PC-3 (cell line): ENCODE data around the gene KIAA1217.

ENCODE experiments used
- EZH2 ChIP-seq: fragments of 300-600 bp; sonication (generic); IDR thresholded peaks from one replicate; pipeline ENCODE4 v1.6.1; 2017; ENCODE audit warnings: antibody characterized with exemption, mild to moderate bottlenecking, low read length; ENCODE audit not compliant: unreplicated experiment
- TF ChIP-seq, protein P1 (sequence below): fragments of 300-600 bp; sonication (generic); conservative IDR thresholded peaks from 2 replicates; pipeline ENCODE4 v1.5.1; 2017; ENCODE audit warnings: antibody characterized with exemption, low read depth, mild to moderate bottlenecking, low read length

DNA sequence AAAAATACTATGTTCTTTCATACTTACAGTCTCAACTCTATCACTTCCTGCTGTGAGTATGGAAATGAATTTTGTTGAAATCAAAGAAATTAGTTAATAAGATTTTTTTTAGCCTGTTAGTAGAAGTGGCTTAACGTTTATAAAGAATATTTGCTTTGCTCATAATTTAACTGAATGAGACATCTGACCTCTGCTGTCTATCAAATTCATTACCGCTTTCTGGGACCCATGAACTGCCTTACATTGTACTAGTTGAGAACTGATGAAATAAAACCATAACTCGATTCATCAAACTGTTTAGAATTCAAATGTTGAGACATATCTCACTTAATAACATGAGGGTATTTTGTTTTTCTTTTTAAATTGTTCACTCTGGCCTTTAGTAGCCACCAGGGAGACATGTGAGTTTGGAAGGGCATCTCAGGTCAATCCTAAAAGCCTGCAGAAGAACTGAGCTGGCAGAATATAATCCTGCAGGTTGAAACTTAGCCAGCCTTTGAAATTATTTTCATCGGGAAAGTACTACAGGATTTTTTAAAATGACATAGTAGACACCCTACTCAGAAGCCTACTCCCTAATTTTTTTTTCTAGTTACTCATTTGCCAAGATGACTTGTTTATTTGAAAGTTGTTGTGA is 78.7 kb downstream of the KIAA1217 start:
- TF ChIP-seq, protein P1, sequence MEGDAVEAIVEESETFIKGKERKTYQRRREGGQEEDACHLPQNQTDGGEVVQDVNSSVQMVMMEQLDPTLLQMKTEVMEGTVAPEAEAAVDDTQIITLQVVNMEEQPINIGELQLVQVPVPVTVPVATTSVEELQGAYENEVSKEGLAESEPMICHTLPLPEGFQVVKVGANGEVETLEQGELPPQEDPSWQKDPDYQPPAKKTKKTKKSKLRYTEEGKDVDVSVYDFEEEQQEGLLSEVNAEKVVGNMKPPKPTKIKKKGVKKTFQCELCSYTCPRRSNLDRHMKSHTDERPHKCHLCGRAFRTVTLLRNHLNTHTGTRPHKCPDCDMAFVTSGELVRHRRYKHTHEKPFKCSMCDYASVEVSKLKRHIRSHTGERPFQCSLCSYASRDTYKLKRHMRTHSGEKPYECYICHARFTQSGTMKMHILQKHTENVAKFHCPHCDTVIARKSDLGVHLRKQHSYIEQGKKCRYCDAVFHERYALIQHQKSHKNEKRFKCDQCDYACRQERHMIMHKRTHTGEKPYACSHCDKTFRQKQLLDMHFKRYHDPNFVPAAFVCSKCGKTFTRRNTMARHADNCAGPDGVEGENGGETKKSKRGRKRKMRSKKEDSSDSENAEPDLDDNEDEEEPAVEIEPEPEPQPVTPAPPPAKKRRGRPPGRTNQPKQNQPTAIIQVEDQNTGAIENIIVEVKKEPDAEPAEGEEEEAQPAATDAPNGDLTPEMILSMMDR, result no peak
- no peak for TF ChIP-seq EZH2
